GM13976 (cell line): ENCODE measurements around the gene PALMD.

Source experiments
- DNase-seq: peaks from one replicate; pipeline ENCODE4 v3.0.0; 2012; ENCODE audit warnings: low spot score
- in situ Hi-C: fragments of 300-500 bp; cut with MboI; formaldehyde crosslinking; loops from one replicate; pipeline ENCODE4 v1.12.0; 2022; ENCODE audit warnings: low sequenced_read_pairs, mixed read lengths, inconsistent platforms; ENCODE audit not compliant: unreplicated experiment
- TF ChIP-seq, protein P1 (sequence below): IDR thresholded peaks from 2 replicates; pipeline ENCODE4 v1.5.1; 2012; ENCODE audit warnings: borderline replicate concordance, mild to moderate bottlenecking; ENCODE audit not compliant: insufficient read depth; ENCODE audit errors: extremely low read depth, missing control alignments, control extremely low read depth

PALMD gene

DNA sequence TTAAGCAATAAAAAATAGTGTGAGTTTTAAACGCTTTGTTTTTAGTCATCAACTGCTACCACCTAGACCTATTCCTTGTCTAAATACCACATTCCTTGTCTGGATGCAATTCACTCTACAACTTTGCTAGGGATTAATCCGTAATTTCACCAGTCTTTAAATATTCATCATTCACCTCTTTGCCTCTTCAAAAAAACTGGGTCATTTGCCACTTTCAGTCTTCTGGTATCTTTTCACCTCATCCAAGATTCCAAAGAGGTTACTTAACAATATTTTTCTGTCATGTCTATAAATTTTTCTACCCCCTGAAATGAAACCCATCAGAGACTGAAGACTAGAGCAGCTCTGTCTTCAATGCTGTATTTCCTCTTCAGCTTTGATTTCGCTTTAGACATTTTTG is 9.5 kb downstream of the PALMD start:
- TF ChIP-seq, protein P1, sequence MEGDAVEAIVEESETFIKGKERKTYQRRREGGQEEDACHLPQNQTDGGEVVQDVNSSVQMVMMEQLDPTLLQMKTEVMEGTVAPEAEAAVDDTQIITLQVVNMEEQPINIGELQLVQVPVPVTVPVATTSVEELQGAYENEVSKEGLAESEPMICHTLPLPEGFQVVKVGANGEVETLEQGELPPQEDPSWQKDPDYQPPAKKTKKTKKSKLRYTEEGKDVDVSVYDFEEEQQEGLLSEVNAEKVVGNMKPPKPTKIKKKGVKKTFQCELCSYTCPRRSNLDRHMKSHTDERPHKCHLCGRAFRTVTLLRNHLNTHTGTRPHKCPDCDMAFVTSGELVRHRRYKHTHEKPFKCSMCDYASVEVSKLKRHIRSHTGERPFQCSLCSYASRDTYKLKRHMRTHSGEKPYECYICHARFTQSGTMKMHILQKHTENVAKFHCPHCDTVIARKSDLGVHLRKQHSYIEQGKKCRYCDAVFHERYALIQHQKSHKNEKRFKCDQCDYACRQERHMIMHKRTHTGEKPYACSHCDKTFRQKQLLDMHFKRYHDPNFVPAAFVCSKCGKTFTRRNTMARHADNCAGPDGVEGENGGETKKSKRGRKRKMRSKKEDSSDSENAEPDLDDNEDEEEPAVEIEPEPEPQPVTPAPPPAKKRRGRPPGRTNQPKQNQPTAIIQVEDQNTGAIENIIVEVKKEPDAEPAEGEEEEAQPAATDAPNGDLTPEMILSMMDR: no peak
- no peak for DNase-seq
- in situ Hi-C loops: no loop called here

DNA sequence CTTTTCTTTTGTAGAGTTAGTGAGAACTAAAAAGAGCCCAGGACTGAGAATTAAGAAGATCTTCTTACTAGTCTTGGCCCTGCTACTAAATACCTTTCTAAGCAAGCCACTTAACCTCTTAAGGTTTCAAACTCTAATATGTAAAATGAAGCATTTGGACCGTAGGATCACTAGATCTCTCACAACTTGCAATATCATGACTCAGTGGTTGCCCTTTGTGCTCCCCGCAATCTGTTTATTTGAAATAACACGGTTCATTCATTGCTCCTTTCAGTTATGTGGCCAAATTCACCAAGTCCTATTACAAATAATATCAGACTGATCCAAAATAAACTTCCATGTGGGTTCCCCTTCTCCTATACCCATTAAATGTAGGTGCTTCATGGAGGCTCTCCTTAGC is 10.8 kb downstream of the PALMD start:
- DNase-seq: no peak
- in situ Hi-C loops: no loop called here
- TF ChIP-seq, protein P1: no peak

DNA sequence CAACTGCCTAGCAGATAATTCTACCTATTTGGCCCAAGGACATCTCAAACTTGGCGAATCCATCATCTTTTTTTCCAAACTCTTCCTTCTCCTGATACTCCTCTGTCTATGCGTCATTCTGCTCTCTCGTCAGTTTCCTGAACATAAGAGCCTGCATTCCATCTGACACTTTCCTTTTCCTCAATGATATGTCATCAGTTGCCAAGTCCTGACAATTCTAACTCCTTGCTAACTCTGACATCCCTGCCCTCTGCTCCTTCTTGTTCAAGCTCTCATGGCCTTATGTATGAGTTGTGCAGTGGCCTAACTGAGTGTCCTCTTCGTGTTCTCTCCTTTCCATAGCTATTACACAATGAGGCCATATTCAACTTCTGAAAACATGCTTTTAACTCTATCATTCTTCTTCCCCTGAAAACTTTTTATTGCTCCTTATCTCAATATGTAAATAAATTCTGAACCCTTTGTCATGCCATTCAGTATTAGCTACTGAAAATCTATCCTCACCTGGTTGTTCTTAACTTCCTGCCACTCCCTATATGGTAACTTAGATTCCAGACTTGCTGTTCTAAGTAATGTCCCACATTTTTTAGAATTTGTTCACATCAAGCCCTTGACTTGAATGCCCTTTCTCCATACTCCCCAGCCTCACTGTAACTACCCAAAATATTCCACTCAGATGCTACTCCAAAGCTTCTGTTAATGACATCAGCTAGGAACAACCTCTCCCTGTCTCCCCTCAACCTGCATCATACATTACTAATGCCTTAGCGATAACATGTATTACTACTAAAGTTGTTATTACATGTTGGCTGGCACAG is 11.5 kb downstream of the PALMD start:
- TF ChIP-seq, protein P1: no peak
- in situ Hi-C loops: no loop called here
- no peak for DNase-seq

DNA sequence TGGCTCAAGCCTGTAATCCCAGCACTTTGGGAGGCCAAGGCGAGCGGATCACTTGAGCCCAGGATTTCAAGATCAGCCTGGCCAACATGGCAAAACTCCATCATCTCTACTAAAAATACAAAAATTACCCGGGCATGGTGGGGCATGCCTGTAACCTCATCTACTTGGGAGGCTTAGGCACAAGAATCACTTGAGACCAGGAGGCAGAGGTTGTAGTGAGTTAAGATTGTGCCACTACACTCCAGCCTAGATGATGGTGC is 12.0 kb downstream of the PALMD start:
- no peak for DNase-seq
- TF ChIP-seq, protein P1: no peak
- in situ Hi-C loops: no loop called here

DNA sequence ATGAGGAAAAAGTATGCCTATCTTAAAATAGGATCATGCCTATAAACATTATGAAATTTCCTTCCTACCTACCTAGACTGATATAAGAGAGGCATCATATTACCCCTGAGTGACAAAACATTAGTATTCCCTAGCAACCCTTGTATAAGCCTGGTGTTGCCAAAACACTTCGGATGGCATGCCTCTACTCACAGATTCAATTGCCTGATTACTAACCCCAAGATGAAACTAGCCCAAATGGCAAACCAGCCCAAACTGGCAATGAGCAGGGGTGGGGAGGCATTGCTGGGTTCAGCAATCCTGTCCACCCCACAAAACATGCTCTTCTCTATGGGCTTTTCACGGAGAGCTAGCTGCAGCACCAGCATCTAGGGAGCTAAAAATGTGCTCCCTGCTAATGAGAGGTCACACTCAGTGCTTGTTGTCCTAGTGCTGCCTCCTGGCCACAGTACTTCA is 13.9 kb downstream of the PALMD start:
- in situ Hi-C loops: no loop called here
- DNase-seq: no peak
- TF ChIP-seq, protein P1: no peak

DNA sequence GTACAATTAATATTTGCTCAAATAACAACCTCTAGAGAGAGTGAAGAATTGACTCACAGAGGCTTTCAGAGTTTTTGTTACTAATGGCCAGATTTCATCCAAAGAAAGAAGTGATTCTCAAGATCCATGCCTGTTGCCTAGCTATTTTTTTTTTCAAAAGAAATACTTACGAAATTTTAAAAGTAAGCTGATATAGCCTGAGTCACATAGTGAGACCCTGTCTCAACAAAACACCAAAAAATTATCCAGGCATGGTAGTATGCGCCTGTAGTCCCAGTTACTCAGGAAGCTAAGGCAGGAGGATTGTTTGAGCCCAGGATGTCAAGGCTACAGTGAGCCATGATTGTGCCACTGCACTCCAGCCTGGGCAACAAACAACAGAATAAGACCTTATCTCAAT is 14.6 kb downstream of the PALMD start:
- TF ChIP-seq, protein P1: no peak
- DNase-seq: no peak
- in situ Hi-C loops: no loop called here
